GM21529 (cell line): Measurements from ENCODE around the gene NCKAP5.

Experiments used
- ATAC-seq: cut with Tn5 transposase; IDR thresholded peaks from one replicate; pipeline ENCODE4 v1.9.1; 2021; ENCODE audit not compliant: unreplicated experiment

NCKAP5 gene

DNA sequence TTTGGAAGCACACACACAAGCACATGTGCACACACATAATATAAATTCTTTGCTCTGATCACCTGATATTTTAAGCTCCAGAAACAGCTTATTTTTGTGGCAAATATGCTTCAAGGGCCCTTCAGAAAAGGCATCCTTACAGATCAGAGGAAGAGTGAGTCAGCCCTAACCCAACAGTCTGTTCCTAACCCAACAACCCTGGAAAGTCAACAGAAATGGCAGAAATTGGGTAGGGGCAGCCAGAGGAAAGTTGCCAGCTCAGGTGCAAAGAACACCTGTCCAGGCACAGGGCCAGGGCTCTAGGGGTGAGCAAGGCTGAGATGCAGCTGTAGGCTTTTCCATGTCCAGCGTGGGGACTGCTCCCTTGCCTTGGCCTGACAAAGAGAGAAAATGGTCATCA is 6.4 kb upstream of the NCKAP5 start:
- ATAC-seq: no peak

DNA sequence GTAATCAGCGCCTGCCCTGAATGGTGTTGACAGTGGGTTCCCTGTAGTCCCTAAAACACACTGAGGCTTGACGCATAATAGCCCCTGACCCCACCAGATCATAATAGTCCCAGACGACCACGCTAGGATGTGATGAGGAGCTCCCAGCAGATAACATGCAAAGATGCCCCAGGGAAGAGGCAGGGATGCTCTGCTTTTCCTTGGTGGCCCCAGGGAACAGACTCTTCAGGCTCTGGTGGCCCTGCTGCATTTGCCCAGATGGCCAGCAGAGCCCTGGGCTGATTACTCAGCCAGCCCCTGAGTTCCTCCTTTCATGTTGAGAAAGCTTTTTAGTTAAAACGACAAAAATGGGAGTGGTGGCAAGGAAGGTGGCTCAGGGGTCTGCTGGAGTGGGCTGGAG is 5.9 kb upstream of the NCKAP5 start:
- no peak for ATAC-seq

DNA sequence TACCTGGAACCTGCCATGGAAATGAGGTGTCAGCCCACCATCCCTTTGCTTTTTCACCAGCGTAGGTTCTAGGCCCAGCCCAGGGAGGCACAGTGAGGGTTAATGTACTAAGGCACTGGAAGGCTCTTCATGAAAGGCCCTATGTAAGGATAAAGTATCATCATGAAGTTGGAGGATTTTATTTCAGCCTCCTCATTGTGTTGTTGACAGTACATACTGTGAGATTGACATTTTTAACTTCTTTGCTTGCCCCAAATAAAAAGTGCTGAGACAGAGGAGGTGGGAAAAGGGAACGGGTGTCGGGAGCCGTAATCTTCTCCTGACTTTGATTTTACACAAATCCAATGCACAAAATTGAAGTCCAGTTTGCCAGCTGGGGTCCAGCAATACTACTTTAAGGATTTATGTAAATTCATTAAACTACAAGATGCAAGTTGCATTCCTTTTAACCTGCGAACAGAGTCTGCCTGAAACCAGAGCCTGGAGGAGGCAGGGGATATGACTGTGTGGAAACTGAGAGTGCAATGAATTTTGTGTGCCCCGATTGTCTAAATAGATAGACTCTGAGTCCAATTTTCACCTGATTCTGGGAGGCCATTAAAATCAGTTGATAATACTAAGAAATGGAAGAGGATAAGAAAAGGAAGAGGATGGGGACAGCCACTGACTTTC is 5.4 kb upstream of the NCKAP5 start:
- no peak for ATAC-seq

DNA sequence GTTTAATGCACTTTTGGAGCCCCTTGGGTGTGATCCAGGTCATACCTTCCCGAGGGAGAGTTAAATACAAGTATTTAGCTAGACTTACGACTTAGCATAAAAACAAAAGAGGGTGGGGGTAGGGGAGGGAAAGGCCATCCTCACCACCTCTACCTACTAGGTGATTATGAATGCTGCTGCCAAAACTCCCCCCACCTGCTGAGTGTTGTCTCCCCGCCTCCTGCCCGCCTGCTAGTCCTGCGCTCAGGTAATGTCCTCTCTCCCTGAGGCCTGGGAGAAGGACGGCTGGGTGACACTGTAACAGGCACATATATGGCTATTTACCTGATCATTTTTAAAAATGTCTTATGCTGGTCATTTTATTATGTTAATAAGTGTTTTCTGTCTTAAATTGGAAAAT is 3.0 kb upstream of the NCKAP5 start:
- ATAC-seq: no peak

DNA sequence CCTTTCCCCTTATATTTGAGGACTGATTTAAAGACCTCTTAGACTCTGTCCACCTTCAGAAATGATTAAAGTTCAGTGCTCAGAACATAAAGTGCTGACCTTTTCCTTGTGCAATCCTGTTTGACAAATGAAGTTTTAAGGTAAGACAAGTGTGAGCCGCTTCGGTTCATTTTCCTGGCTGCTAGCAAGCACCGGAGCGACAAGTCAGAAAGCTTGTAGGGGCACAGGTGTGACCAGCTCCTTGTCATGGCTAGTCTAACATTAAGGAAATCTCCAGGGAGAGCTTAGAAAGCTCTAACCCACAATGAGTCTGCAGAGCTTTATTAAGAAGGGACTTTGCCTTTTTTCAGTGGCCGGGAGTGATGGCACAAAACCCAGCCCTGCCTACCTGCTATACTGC is 2.3 kb upstream of the NCKAP5 start:
- no peak for ATAC-seq

DNA sequence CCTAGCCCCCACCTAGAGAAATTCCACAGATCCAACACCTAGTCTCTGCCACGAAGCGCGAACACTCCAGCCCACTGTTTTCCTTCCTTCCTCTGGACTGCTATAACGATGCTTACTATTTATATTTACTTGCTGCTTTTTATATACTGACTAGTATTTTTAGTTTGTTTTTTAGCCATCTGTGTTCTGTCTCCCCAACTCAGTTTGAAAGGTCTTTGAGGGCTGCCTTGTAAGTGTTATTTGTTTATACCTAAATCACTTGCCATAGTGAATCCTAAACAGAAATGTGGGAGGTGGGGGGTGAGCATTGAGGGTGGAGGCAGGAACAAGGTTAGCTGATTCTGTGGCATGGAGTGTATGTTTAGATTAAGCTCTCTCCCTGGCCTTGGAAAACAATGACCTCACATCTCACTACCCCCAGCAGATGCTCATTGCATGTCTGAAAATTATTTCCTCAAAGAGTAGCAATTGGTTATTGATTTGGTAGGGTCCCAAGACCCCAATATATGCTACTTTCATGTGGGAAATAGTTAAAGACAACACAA is 1.1 kb upstream of the NCKAP5 start:
- ATAC-seq: no peak

DNA sequence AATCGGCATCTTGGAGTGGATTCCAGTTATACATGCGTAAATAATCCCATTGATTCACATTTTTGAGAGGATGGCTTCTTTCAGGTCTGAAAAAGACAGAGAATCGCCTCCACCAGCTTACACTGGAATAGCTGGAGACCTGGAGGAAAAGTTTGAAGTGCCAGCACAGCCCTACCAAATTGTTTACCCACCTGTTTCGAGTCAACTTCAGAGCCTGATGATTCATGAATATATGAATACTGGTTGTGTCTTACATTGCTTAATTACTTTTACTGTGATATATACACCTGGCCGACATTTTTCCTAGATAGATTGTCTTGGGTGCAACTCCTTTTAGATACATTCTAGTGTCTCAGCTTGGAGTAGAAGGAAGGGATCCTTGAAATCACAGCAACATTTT is 335 bp upstream of the NCKAP5 start:
- ATAC-seq: no peak

DNA sequence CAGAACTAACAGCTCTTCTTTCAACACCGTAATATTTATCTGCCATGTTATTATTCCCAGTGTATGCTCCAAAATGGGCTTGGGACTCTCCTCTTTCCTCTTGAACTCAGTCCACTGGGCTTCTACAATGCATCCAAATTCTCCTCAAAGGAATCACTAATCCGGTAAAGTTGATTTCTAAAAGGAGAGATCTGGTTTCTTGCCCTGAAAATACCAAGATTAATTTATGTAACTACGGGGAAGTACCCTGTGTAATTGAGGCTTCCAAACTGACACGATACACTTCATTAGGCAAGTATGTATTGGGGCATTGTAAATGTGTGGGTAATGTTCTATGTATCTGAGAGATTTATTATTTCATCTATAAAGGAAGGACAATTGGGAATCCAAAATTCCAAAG is 5.7 kb downstream of the NCKAP5 start:
- ATAC-seq: no peak

DNA sequence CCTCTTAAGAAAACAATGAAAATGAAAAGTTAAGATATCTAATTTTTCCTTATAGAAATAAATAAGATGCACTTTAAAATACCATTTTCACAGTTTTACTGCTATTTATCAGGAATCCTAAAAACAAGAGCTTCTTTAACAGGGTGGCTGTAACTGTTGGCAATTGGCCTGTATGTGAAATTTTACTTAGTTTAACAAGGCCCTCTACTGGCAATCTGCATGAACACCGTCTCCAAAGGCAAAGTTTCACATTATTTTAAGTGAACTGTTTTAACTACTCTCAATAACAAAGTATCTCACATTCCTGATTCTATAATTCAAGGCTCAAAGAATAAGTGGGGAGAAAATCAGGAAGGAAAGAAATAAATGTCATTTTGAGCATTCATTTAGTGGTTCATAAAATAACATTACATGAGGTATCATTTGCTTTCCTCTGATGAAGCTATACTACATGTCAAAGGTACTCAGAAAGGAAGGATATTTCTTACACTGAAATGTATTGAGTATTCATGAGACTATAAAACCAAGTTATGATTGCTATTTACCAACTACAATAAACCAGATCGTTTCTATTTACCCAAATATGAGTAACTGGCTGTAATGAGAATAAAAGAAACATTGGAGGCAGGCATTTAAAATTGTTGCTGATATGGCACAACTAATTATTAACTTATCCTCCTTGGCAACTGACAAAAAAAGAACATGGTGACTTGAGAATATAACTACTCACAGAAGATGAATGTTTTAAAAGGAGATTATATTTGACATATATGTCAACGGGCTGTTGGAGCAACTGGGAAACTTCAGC is 7.0 kb downstream of the NCKAP5 start:
- ATAC-seq: peak; percentile 76

DNA sequence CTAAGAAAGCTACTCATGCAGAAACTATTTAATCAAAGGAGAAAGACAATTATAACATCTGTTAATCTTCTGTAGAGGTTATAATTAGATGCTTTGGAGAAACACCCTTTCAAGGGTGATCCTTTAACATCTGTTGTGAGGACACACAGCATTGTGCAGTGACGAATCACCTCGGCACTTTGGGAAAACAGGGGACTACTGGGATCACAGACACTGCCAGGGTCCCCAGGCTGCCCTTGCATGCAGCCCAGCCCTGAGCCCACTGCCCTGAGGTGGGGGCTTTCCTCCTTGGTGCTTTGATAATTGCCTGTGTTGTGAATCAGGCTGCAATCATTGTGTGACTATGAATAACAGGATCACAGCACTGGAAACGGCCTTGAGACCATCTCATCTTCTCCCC is 10.6 kb downstream of the NCKAP5 start:
- ATAC-seq: no peak

DNA sequence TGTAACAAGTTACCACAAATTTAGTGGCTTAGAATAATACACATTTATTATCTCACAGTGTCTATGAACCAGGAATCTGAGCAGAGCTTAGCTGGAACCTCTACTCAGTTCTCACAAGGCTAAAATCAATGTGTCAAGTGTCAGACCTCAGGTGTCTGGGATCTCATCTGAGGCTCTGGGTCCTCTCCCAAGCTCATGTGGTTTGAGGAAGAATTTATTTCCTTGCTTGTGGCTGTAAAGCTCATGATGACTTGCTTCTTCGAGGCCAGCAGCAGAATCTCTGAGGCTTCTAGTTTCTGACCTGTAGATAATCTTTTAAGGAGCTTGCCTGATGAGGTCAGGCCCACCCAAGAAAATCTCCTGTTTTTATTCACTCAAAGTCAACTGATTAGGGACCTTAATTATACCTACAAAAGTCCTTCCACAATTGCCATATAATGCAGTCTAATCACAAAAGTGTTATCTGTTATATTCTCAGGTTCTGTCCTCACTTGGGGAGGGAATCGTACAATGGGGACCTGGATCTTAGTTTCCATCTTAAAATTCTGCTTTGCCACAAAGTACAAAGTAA is 14.3 kb downstream of the NCKAP5 start:
- no peak for ATAC-seq

DNA sequence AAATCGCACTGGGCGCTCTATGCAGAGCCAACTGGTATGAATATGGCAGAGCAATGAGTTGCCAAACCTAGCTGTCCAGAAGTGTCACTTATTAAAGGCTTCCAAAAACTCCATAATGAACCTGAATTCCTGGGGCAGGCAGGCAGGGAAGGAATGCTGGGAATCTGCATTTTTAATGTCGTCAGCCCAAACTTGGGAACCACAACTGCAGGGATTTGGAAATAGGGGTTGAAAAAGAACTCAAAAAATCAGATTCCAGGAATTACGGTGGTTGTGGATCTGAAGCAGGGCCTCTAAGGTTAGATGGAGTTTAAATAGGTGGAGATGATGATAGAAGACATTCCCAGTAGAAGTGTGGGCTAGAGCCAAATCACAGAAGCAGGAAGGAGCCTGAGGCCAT is 15.0 kb downstream of the NCKAP5 start:
- ATAC-seq: no peak

DNA sequence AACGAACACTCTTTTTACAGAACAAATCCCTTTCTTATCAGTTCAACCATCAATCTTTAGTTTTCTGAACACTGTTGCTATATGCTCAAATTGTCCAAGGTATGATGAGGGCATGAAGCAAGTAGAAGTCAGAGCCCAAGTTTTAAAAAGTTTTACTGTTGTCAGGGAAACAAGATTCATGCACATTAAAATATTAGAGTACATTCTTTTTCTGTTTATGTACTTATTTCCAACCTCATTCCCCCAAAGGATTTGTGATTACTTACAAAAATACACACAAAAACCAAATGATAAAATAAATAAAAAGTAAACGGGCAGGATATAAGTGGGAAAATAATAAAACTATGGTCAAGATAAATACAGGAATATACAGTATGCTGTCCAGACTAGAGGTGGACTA is 15.4 kb downstream of the NCKAP5 start:
- no peak for ATAC-seq

DNA sequence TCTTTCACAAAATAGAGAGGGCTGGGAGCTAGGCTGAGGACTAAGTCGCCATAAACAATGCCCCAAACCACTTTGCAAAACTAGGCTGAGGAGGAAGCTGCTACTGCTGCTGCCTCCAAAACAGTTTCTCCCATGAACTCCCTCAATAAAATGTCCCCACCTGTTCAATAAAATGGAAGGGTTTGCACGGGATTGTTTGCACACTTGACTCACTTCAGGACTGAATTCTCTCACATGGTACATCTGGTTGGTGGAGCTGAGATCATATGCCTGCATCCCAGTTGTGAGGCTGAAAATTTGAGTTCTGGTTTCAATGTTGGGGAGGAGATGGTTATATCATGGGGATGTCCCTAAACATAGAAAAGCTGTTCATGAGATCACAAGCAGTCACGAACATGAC is 26.5 kb downstream of the NCKAP5 start:
- no peak for ATAC-seq

DNA sequence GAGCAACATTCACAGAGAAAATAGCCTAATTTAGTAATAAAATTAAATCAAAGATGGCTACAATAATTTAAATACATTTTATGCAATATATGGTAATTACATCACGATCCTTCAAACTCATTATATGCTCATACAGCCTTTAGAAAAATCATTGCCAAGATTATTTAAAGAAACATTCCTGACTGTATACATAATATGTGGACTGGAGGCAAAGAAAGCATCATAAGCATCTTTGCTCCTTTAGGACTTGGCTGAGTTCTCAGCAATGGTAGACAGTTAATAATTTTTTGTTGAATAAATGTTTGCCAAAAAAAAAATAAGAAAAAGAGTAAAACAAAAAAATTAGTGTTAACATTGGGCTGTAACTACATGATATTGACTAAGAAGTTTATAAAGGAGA is 26.9 kb downstream of the NCKAP5 start:
- no peak for ATAC-seq

DNA sequence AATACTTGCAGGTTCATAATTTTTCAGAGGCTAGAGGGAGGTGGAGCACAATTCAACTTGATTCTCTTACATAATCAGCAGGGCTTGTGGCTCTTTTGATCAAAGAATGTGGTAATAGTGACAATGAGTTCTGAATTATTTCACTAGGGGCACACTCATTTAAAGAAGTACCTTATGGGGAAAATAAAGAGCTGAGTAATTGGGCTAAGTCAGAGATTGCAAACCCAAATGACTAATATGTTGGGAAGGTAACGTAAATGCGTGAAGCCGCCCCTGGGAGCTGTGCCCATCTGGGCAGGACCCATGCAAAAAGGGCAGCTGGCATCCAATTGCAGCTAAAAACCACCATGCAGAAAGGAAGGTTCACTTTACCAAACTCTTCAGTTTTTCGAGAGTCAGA is 35.3 kb downstream of the NCKAP5 start:
- no peak for ATAC-seq

DNA sequence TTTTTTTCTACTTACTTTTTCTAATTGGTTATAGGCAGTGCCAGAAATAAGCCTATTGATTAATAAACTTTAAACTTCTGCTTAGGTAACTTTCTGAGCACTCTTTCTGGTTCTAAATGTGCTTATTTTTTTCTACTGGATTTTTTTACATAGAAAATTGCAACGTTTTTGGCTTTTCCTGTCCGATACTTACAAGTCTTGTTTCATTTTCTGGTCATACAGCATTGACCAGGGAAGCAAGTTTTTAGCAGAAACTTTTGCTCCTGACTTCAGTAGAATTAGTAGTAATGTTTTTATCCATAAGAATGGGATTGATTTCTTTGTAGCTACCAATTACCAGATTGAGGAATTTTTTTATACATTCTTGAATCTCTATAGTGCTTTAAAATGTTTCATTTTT is 36.9 kb downstream of the NCKAP5 start:
- ATAC-seq: no peak

DNA sequence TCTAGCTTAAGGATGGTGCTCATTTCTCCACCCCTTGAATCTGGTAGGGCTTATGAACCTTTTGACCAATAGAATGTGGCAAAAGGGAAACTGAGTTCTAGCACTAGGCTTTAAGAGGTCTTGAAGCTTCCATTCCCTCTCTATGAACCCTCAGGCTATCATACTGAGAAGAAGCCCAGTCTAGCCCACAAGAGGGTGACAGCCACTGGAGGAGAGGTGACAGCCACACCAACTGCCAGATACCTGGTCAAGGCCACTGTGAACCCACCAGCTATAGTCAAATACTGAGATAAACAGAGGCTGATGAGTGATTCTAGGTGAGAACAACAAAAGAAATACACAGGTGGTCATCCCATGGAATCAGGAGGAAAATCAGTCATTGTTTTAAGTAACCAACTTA is 37.6 kb downstream of the NCKAP5 start:
- ATAC-seq: no peak

DNA sequence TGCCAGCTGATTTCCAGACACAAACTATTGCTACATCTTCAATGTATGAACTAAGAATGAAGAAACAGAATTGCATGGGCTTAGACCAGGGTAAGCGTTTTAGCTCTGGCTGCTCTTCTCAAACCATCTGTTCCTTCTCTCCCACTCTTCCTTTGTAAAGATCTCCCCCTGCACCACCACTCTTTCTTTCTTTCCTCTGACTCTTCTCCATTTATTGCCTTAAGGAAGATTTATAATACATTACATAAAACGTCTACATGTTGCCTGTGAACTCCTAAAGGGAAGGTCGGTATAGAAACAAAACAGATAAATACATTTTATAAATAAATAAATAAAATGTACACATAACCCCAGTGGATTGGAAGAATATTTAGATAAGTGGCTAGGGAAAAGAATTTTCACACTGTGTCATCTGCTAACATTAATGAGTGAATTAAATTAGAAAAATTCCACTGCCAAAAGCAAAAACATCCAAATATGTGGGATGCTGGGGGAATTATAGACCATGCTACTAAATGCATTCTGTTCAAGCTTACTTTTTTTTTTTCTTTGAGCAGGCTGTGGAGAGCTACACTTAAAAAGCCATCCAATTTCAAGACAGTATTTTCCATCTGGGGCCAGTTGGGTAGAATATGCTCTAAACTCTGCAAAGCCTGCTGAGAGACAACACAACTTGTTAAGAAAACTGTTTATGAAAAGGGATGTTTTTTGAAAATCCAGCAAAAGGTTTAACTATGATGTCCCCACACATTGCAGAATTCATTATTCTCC is 41.5 kb downstream of the NCKAP5 start:
- ATAC-seq: no peak

DNA sequence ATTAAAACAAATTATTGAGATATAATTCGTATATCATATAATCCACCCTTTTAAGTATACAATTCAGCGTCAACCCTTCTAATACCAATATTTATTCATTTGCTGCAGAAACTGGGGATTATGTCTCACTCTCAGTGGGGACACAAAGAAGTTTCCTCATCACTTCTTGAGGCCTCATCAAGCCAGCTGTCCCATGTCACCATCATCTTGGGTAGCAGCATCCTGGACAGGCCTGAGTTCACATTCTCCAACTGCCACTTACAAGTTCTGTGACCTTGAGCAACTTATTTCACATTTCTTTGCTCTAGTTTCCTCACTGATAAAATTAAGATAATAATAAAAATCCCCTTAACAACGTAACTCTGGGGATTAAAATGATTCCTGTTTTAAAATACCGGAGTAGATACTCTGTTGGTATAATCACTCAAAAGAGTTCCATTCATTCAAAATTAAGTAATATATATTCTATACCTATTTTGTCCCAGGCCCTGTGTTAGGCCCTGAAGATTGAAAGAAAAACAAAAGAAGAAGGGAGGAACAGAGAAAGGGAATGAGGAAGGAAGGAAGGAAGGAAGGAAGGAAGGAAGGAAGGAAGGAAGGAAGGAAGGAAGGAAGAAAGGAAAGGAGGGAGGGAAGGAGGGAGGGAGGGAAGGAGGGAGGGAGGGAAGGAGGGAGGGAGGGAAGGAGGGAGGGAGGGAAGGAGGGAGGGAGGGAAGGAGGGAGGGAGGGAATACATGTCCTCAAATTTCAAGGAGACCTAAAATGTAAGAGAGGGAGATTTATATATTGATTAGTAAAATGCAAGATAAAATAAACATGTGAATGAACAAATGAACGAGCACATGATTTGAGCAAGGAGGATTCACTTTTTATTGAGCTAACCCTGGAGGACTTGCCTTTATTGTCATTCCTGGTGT is 42.4 kb downstream of the NCKAP5 start:
- no peak for ATAC-seq
